ENCODE results near the gene CXXC5. TPM values are rescaled to one million over a fixed set of nuclear protein-coding genes. Genes with fewer than 3 reads are reported as not detected.

The CXXC5 gene
- total RNA-seq, 1 donor from 2014 or later = 33.0 TPM

DNA sequence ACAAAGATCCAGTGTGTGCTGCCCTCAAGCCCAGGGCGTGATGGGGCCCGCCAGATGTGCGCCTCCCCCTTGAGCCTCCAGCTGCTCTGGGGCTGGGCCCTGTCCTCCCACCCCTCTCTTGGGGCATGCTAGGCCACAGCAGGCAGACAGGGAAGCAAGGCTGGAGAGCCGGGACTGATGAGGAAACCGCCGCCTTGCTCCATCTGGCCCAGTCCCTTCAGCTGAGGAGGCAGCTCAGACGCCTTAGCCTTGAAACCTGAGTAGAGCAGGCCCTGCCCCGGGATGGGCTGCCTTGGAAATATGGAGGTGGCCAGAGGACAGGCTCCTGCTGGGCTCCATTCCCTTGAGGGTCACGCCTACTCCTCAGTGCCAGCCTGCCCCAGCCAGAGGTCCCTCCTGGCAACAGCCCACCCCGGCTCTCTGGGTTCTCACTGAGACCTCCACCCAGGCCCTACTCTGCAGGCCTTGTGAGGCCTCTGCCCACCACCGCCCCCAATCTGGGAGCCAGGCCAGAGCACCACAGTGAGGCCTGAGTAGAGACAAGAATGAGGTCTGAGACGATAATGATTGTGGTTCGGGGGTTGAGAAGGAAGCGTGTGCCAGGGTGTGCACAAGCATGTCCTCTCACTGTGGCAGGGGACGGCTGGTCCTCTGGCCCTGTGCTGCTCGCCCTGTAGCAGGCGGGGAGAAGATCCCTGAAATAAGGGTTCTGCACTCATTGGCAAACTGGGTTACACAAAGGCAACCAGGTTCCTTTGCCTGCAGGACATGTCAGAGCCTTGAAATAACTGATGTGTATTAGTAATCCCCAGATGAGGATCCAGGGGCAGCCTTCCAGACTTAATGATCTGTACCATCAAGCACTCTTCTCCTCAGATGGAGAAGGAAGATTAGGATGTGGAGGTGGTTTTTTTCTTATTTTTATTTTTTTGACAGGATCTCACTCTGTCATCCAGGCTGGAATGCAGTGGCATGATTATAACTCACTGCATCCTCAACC, 30.9 kb downstream of the CXXC5 start:
- no peak for DNase-seq (ENCODE audit: low spot score)

- no peak for DNase-seq (ENCODE audit: low spot score)
Observed at GRCh38 chr5:139680368-139681111, 32.4 kb downstream of the CXXC5 start.

DNA sequence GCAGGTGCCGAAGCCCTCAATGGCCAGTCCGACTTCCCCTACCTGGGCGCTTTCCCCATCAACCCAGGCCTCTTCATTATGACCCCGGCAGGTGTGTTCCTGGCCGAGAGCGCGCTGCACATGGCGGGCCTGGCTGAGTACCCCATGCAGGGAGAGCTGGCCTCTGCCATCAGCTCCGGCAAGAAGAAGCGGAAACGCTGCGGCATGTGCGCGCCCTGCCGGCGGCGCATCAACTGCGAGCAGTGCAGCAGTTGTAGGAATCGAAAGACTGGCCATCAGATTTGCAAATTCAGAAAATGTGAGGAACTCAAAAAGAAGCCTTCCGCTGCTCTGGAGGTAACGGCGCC, 32.9 kb downstream of the CXXC5 start:
- DNase-seq (ENCODE audit: low spot score) = no peak

GRCh38 chr5:139681466-139681865, 33.3 kb downstream of the CXXC5 start:
- DNase-seq (ENCODE audit: low spot score) = no peak

GRCh38 chr5:139682016-139682975, 34.1 kb downstream of the CXXC5 start:
- DNase-seq (ENCODE audit: low spot score) = no peak

DNA sequence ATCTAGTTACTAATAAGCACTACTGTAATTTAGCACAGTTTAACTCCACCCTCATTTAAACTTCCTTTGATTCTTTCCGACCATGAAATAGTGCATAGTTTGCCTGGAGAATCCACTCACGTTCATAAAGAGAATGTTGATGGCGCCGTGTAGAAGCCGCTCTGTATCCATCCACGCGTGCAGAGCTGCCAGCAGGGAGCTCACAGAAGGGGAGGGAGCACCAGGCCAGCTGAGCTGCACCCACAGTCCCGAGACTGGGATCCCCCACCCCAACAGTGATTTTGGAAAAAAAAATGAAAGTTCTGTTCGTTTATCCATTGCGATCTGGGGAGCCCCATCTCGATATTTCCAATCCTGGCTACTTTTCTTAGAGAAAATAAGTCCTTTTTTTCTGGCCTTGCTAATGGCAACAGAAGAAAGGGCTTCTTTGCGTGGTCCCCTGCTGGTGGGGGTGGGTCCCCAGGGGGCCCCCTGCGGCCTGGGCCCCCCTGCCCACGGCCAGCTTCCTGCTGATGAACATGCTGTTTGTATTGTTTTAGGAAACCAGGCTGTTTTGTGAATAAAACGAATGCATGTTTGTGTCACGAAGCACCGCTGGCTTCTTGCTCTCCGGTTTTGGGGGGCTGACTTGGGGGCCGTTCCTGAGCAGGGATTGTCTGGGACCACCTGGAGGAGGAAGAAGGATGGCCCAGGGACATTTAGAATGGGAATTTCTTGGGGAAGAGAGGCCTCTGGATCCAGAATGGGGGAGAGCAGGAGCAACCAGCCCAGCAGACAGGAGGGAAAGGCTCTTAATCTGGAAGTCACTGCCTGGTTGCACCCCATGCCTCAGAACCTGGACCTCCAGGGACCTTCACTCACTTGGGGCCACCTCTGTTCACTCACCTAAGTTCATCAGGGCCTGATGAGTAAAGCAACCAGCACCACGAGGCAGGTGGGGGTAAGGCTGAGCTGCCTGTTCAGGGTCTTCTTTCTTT, 35.4 kb downstream of the CXXC5 start:
- no peak for DNase-seq (ENCODE audit: low spot score)

DNA sequence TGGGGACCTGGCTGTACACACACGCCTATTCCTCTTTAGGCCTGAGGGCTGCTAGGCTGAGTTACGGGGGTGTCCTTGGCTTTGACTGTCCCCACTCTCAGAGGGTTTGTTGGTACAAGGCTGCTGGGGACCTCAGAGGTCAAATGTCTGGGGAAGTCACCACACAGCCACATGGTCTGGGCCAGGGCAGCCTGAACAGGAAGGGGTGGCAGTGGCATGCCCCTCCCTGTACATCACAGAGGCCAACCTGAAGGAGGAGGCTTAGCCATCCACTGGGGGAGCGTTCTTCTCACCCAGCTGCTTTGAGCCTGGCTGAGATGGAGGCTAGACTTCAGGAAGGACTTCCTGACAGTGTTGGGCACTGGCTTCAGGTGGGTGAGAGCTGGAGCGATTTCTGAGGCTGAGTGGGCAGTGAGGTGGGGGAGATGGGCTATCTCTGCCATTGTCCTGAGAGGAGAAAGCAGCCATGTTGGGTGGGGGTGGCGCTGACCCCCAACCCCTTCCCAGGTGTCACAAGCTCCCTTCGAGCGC, 36.3 kb downstream of the CXXC5 start:
- no peak for DNase-seq (ENCODE audit: low spot score)

GRCh38 chr5:139684881-139685749, 37.0 kb downstream of the CXXC5 start:
- no peak for DNase-seq (ENCODE audit: low spot score)

- no peak for DNase-seq (ENCODE audit: low spot score)
Observed at GRCh38 chr5:139685886-139686285, 37.7 kb downstream of the CXXC5 start.

- no peak for DNase-seq (ENCODE audit: low spot score)
Observed at GRCh38 chr5:139686356-139686705, 38.2 kb downstream of the CXXC5 start.

GRCh38 chr5:139686706-139687441, 38.7 kb downstream of the CXXC5 start:
- no peak for DNase-seq (ENCODE audit: low spot score)

DNA sequence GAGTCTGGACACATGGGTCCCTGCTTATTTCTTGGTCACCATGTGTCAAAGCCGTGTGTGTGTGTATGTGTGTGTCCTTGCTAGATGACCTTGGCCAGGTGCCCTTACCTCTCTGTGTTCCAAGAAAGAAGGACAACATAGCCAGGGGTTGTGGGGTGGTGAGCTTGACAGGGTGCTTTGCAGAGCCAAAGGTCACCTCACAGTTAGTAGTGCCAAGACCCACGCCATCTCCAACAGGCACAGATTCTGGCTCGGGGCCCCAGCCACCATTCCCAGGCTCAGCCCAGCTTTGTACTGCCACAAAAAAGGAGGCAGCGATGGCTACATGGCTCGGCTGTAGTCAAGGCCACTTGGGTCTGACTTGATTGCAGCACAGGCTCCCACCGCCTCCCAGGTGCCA, 39.5 kb downstream of the CXXC5 start:
- DNase-seq (ENCODE audit: low spot score) = no peak

DNA sequence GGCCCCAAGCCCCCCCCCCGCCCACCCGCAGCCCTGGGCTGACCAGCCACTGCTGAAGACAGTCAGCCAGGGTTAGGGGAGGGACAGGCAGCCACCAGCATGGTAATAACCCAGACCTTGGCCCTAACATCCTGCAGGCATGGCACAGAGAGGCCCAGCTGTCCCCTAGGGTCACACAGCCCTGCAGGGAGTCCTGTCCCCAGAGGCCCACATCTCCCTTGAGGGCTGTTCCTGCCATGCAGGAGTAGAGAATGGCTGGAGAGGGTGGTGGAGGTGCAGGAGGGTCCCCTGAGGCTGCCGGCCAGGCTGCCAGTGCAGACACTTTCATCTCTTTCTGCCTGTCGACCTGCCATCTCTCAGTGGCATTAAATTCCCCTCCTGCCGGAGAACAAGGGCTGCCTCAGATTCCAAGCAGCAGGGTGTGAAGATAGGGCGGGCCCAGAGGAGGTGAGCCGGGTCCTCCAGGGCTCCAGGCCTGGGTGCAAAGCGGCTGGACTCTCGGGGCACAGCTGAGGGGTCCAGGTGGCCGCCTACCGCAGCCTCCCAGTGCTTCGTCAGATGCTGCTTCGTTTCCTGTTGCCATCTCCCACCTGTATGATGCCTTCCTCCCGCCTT, 40.0 kb downstream of the CXXC5 start:
- no peak for DNase-seq (ENCODE audit: low spot score)

DNA sequence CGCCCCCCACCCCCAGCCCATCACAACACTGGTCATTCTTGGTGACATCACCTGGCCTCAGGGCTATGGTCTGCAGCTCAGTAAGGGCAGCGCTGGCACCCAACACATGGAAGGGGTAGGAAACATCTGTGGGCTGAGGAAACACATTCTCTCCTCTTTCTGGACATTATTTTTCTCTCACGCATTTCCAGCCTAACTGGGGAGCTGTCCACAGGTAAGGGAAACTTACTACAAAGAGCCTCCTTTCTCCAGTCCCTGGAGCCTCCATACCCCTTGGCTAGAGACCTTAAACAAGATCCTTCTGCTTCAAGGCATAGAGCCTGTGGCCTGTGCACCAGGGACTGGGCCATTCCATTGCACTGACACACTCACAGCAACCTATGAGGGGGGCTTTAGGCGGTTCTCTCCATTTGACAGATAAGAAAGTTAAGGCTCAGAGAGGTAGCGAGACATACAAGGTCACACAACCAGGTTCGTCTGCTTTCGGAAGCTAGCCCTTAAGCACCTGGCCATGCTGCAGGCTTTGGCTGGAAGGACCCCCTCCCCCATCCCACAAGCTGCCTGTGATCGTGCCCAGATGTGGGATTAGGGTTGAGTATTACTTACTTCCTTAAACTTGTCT, 40.7 kb downstream of the CXXC5 start:
- no peak for DNase-seq (ENCODE audit: low spot score)

GRCh38 chr5:139689631-139690063, 41.5 kb downstream of the CXXC5 start:
- DNase-seq (ENCODE audit: low spot score) = no peak

- no peak for DNase-seq (ENCODE audit: low spot score)
Observed at GRCh38 chr5:139690064-139690802, 42.1 kb downstream of the CXXC5 start.

Measured in mesenteric fat pad (tissue), 1 donor.